Panc1 (cell line): Measurements from ENCODE around the gene CRYBG1. TPM values are rescaled to one million over a fixed set of nuclear protein-coding genes. Genes with fewer than 3 reads are reported as not detected.

ENCODE experiments used
- ATAC-seq: fragments of 200-7000 bp; cut with Tn5 transposase; 2 replicates; pipeline ENCODE4 v1.9.1; 2020; ENCODE audit warnings: mild to moderate bottlenecking, moderate library complexity
- BruUV-seq: library from RNA; stranded (reverse); fragments of 400-500 nt; replicated peaks from 2 replicates; lab custom pipeline; 2021; lab: Mats Ljungman, UMichigan
- CTCF ChIA-PET: fragments of 300-600 bp; sonication (Branson Sonifier 250); formaldehyde crosslinking; loops from one replicate; lab custom pipeline; 2022; ENCODE audit warnings: antibody characterized with exemption; lab: Charles Lee
- POLR2A ChIA-PET: fragments of 300-600 bp; sonication (Branson Sonifier 250); formaldehyde crosslinking; loops from one replicate; lab custom pipeline; 2022; ENCODE audit warnings: antibody characterized with exemption; lab: Charles Lee
- DNase-seq: peaks from one replicate; pipeline ENCODE4 v3.0.0-alpha.2; 2010; ENCODE audit warnings: low read depth, low spot score
- H3K27ac ChIP-seq: 2 replicates; pipeline ENCODE4 v1.5.1; 2011; ENCODE audit warnings: mild to moderate bottlenecking, low read length, inconsistent platforms
- H3K27me3 ChIP-seq: fragments of 200-500 bp; sonication (Bioruptor generic); 2 replicates; pipeline ENCODE4 v1.6.0; 2014; ENCODE audit warnings: low read length, inconsistent platforms; ENCODE audit not compliant: control insufficient read depth, insufficient read depth
- H3K36me3 ChIP-seq: fragments of 200-500 bp; sonication (Bioruptor generic); 2 replicates; pipeline ENCODE4 v1.5.1; 2014; ENCODE audit warnings: inconsistent platforms, mild to moderate bottlenecking, low read length, moderate library complexity; ENCODE audit not compliant: control insufficient read depth, insufficient read depth
- H3K4me1 ChIP-seq: 2 replicates; pipeline ENCODE4 v1.5.1; 2011; ENCODE audit warnings: inconsistent platforms, mild to moderate bottlenecking, low read length, moderate library complexity; ENCODE audit not compliant: control insufficient read depth, insufficient read depth
- H3K4me3 ChIP-seq, 2 experiments: 2 replicates each; pipeline ENCODE4 v1.5.1; 2011 to 2012; ENCODE audit warnings: low read depth in 2 of 2, low read length in 2 of 2, mild to moderate bottlenecking in 2 of 2, inconsistent platforms in 1 of 2, moderate library complexity in 1 of 2
- H3K9me3 ChIP-seq: fragments of 200-500 bp; sonication (Bioruptor generic); 2 replicates; pipeline ENCODE4 v1.5.1; 2014; ENCODE audit warnings: low read depth, mild to moderate bottlenecking, inconsistent platforms, low read length, moderate library complexity; ENCODE audit not compliant: control insufficient read depth, insufficient read depth
- CTCF ChIP-seq: fragments of 450-650 bp; IDR thresholded peaks from 2 replicates; pipeline ENCODE4 v1.5.1; 2017; ENCODE audit warnings: mild to moderate bottlenecking
- POLR2AphosphoS5 ChIP-seq: IDR thresholded peaks from 2 replicates; pipeline ENCODE4 v1.6.1; 2012; ENCODE audit warnings: mild to moderate bottlenecking, low read depth, low read length, moderate library complexity
- REST ChIP-seq, 2 experiments: IDR thresholded peaks; 2 replicates each; pipeline ENCODE4 v1.6.1; 2011 to 2012; ENCODE audit warnings: low read depth in 2 of 2, control low read depth in 1 of 2, low read length in 1 of 2, mild to moderate bottlenecking in 1 of 2, moderate library complexity in 1 of 2; ENCODE audit not compliant: insufficient read depth in 1 of 2
- SIN3A ChIP-seq: IDR thresholded peaks from 2 replicates; pipeline ENCODE4 v1.6.1; 2012; ENCODE audit warnings: low read depth, mild to moderate bottlenecking, low read length, moderate library complexity, borderline replicate concordance; ENCODE audit not compliant: insufficient read depth
- TCF7L2 ChIP-seq: IDR thresholded peaks from 2 replicates; pipeline ENCODE4 v1.6.1; 2011; ENCODE audit warnings: mild to moderate bottlenecking, low read depth, low read length, inconsistent platforms
- in situ Hi-C: cut with HindIII; loops from 2 replicates; pipeline ENCODE4 v1.10.0; 2016; ENCODE audit warnings: low sequenced_read_pairs, low pct_unique_long_range_greater_than_20kb
- intact Hi-C: fragments of 100-400 bp; cut with micrococcal nuclease; formaldehyde crosslinking; loops from one replicate; pipeline ENCODE4 v1.10.0; 2022; ENCODE audit not compliant: unreplicated experiment
- total RNA-seq: library from RNA; stranded (reverse); gene quantifications from one replicate; pipeline ENCODE4 v1.2.1, GENCODE V29; 2021; ENCODE audit not compliant: unreplicated experiment

Gene CRYBG1
- total RNA-seq, 1 experiment from 2014 or later = 32.3 TPM

- ChIA-PET POLR2A (interaction anchor here (0.6 kb wide), 1 partner anchor 523 kb away, joined by 6 read pairs; no protein-coding TSS in a partner anchor), CTCF (interaction anchor here (0.7 to 0.8 kb wide), 2 partner anchors 11 to 98 kb away, joined by 3 read pairs; no protein-coding TSS in a partner anchor)
- intact Hi-C loops (no loop called here), in situ Hi-C loops (no loop called here)
- peak; percentile 51; the same call in 1 of the 2 replicates for TF ChIP-seq TCF7L2
- peak; percentile 62 for TF ChIP-seq CTCF
- peak; percentile 98 for TF ChIP-seq SIN3A
- TF ChIP-seq POLR2AphosphoS5 = no peak
- no peak for TF ChIP-seq REST (IDR thresholded peaks at IDR 0.05; ENCODE audit: insufficient read depth in 1 of 2, low read depth in 2 of 2, low read length in 1 of 2)
- H3K27ac ChIP-seq = peak overlapping the region; percentile 97
- BruUV-seq = no TSS peak
- peaks cover 29% of the 10 kb centered on the region for H3K4me1 ChIP-seq
- DNase-seq (no peak), ATAC-seq (peak; percentile 77)
- H3K4me3 ChIP-seq = peak overlapping the region; percentile 80 to 82
- no peaks in the 10 kb centered on the region; the same call in 1 of the 2 replicates for H3K36me3 ChIP-seq
- no peaks in the 10 kb centered on the region for H3K27me3 ChIP-seq
- H3K9me3 ChIP-seq = no peaks in the 10 kb centered on the region
Measured at GRCh38 chr6:106510090-106510970, 149.8 kb downstream of the CRYBG1 start.

- POLR2A ChIA-PET = no interaction called here
Measured at GRCh38 chr6:106511288-106512047, 151.0 kb downstream of the CRYBG1 start.

More at GRCh38 chr6:106511288-106512047, 151.0 kb downstream of the CRYBG1 start:
- TF ChIP-seq TCF7L2 (no peak), POLR2AphosphoS5 (no peak), SIN3A (no peak), CTCF (no peak), REST (IDR thresholded peaks at IDR 0.05; ENCODE audit: insufficient read depth in 1 of 2, low read depth in 2 of 2, low read length in 1 of 2) (no peak)
- H3K4me3 ChIP-seq = peak overlapping the region; percentile 80 to 82
- no peaks in the 10 kb centered on the region for H3K9me3 ChIP-seq
- peaks cover 37% of the 10 kb centered on the region for H3K4me1 ChIP-seq
- peak; percentile 49 for ATAC-seq
- intact Hi-C loops = no loop called here
- DNase-seq = no peak
- no TSS peak for BruUV-seq
- H3K27ac ChIP-seq = peak overlapping the region; percentile 97
- H3K36me3 ChIP-seq = no peaks in the 10 kb centered on the region; the same call in 1 of the 2 replicates
- CTCF ChIA-PET = interaction anchor here (0.6 kb wide), 1 partner anchor 499 kb away, joined by 7 read pairs; no protein-coding TSS in a partner anchor
- no peaks in the 10 kb centered on the region for H3K27me3 ChIP-seq
- in situ Hi-C loops = no loop called here
